ENCODE measurements around the gene PXDC1.

PXDC1 gene, protein sequence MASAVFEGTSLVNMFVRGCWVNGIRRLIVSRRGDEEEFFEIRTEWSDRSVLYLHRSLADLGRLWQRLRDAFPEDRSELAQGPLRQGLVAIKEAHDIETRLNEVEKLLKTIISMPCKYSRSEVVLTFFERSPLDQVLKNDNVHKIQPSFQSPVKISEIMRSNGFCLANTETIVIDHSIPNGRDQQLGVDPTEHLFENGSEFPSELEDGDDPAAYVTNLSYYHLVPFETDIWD

DNA sequence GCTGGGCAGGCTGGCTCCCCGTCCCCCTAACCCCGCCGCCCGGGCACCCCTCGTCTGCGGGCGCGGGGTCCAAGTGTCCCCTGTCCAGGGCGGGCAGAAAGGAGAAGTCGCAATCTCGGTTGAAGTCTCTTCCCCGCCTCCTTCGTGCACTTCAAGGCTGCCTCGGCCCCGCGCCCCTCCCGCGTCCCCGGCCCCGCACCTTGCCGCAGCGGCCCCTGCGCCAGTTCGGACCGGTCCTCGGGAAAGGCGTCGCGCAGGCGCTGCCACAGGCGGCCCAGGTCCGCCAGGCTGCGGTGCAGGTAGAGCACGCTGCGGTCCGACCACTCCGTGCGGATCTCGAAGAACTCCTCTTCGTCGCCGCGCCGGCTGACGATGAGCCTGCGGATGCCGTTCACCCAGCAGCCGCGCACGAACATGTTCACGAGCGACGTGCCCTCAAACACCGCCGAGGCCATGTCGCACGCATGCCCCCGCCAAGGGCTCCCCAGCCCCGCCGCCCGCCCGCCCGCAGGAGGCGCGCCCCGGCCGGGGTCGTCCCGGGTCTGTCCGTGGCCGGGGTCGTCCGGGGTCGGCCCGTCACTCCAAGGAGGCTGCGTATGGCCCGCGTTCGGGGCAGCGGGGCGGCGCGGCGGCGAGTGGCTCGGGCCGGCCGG lies at the start of gene PXDC1:
Gene PXDC1 (minus strand): TSS at position 637 of the 653 bp plus-strand sequence. CDS start 182 bp downstream, at position 455.
- no peak for DNase-seq (ENCODE audit: low read depth, low spot score)

GRCh38 chr6:3800850-3801591 lies 49.5 kb upstream of the PXDC1 start:
- peak; percentile 43 for DNase-seq (ENCODE audit: low read depth, low spot score)

DNA sequence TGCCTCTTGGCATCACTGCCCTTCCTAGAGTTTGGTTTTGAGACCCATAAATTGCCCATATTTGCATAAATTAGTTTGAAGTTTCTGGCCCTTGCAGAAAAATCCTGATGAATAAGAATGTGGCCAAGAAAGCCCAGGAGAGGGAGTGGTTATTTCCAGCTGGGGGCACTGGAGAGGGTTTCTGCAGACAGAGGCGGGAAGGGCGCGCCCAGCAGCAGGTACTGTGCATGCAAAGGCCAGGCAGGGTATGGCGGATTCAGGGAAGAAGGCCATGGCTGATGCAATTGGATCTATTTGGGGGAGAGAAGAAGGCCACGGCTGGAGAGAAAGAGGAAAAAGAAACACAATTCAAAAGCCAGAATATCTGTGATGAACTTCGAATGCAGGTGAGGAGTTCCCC lies 48.2 kb upstream of the PXDC1 start:
- no peak for DNase-seq (ENCODE audit: low read depth, low spot score)

GRCh38 chr6:3798055-3798919 lies 46.8 kb upstream of the PXDC1 start:
- no peak for DNase-seq (ENCODE audit: low read depth, low spot score)

GRCh38 chr6:3797231-3798054 lies 45.9 kb upstream of the PXDC1 start:
- no peak for DNase-seq (ENCODE audit: low read depth, low spot score)

DNA sequence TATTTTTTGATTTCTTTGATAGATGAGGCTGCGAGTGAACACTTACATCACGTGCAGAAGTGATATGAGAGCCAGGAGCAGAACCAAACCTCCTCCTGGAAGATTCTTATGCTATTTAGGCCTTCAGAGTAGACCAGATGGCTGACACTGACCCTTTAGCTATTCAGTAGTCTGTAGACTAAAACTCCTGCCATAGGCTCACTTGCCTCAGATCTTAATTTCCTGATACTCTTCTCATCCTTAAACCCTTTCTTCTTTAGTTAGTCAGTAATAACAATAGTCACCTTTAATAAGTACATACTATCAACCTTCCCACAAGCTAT lies 45.2 kb upstream of the PXDC1 start:
- no peak for DNase-seq (ENCODE audit: low read depth, low spot score)

DNA sequence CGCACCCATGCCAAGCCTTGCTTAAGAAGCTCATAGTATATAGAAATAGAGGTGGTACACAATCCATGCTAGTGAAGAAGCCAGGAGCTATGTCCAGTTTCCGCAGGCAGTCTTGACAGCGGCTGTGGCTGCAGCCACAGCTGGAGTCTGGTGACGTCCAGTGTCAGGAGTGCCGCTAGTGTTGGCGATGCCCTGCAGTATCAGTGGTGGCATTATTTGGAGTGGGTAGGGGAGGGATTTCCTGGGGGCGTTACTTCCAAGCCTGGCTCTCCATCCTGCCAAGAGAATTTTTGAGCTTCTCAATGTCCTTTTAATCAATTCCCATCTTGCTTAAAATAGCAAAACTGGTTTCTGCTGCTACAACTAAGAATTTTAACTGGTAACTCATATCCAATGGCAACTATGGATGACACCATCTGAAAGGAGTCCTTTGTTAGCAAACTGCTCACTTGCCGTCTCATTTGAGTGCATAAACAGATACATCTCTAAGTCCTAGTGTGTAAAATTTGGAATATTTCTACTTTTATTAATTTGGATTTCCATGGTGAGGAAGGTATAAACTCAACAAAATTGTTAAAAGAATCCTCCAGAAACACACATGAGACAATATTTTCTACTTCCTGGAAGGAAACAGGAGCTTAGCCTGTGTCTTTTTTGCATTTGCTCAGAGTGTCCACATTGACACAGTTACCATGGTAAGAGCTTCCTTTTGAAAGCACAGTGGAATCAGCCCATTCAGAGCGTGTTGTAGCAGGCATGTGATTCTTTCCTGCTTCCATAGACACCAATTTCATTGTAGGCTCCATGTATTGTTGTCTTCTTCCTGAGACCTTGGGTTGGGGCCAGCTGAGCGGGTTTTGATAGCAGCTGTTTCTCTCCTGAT lies 44.6 kb upstream of the PXDC1 start:
- no peak for DNase-seq (ENCODE audit: low read depth, low spot score)

DNA sequence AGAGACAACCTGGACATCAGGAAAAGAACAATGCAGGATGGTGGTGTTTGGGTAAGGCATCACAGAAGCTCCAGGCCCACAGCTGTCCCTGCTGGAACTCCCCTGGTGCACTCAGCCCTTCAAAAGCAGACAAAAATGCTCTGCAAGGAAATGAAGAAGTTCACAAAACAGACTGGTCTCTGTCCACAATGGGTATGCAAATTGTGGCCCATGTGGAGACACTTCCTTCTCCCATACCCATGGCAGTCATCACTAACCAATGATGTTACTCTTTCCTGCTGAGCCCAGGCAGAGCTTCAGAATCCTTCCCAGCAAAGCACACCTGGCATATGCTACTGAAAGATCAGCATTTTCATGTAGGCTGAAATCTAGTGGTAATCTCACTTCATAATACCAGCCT lies 42.6 kb upstream of the PXDC1 start:
- no peak for DNase-seq (ENCODE audit: low read depth, low spot score)

GRCh38 chr6:3793545-3793944 lies 42.0 kb upstream of the PXDC1 start:
- no peak for DNase-seq (ENCODE audit: low read depth, low spot score)

DNA sequence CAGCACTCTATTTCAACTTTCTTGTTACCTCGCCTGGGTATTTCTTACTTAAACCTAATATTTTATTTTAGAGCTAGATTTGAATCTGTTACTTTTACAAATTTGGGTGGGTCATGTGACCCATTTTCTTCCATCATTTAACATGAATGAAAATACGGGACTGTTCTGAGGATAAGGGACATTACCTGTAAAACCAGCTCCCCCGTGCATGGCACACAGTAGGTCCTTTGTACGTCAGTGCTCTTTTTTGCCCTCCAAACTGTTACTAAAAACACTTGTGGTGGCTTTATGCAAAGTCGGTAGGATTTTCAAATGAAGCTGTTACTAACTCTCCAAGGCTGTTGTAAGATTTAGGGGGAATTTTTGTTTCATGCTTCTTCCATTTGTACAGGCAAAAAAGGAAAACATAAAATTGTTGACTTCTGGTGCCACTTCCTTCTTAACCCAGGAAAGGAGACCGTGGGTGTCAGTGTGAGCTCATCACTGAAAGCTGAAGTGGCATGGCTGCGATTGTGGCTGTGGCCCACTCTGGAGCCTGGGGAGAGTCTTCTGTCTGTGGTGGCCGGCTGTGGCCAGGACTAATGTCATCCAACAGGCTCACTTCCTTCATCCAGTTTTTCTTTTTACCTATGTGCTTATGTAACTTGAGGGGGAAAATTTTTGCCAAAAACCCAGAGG lies 40.2 kb upstream of the PXDC1 start:
- no peak for DNase-seq (ENCODE audit: low read depth, low spot score)

DNA sequence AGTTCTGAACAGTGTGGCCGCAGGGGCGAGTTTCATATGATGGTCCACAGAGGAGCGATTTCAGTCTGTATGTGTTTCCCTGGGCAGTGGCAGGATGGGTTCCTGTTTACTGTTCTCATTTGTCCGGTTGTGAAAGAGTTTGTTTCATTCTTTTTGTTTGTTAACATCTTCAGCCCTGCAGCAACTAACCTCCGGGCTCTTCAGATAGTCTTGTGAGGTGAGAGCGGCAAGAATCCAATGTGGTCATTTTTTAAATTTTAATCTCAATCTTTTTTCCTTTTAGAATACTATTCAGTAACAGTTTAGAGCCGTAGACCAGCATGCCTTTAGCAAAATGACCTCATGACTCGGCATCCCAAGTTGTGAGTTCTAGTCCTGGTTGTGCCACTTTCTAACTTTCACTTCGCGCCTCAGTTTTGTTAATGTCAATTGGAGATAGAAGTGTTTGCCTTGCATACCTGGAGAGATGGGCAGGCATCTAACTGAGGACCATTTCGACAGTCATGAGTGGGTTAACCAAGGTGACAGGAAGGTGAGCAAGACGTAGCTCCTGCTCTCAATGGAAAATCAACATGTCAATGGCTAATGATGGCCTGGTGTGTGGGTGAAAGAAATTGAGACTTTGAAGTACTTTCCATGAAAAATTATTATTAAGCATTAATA lies 38.5 kb upstream of the PXDC1 start:
- DNase-seq (ENCODE audit: low read depth, low spot score), result no peak

DNA sequence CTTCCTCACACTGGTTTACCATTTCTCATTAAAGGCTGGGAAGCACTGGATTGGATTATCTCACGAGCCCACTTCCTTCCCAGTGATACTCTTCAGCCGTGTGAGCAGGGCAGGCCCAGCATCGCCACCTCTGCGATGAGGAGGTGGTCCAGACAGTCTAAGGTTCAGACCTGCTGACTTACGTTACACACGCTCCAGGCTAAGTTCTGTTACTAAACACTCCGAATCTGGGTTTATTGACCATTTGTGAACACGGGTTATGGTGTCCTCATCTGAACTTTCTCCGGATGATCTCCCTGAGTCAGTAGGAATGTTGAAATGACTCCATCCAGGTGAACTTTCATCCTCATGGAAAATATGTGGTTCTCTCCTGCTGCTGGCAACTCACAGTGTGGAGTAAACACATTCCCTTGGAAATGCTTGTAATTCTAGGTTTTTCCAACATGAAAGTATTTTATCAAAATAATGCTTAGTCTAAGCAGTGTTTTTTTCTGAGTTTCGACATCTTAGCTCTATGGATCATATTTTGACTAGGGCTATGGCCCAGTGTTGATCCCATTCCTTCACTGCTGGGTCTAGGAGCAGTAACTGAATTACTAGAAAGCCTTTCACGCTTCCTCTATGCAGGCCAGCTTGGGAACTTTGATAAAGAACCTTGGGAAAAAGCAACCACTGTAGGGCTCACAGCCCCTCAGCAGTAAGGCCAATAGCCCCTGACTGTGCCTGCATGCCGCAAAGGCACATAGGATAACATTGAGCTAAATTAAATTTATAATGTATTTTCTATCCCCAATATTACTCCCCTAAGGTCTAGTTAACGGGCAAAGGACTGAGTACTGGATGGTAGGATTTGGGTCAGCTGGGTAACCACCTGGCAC lies 37.7 kb upstream of the PXDC1 start:
- no peak for DNase-seq (ENCODE audit: low read depth, low spot score)

GRCh38 chr6:3788408-3789017 lies 37.0 kb upstream of the PXDC1 start:
- DNase-seq (ENCODE audit: low read depth, low spot score), result no peak

DNA sequence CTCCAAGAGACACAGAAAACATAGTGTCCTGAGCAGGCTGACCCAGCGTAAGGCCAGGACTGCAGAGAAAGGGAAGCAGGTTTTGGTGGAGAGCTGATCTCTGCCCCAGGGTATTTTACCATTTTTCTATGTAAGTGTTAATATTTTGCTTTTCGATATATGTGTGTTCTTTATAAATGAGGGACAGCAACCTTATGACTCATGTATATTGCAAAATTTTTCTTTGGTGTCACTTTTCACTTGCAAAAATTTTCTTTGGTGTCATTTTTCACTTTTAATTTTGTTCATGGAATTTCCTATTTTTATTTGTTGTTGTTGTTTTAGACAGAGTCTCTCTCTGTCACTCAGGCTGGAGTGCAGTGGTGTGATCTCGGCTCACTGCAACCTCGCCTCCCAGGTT lies 34.6 kb upstream of the PXDC1 start:
- DNase-seq (ENCODE audit: low read depth, low spot score), result no peak

DNA sequence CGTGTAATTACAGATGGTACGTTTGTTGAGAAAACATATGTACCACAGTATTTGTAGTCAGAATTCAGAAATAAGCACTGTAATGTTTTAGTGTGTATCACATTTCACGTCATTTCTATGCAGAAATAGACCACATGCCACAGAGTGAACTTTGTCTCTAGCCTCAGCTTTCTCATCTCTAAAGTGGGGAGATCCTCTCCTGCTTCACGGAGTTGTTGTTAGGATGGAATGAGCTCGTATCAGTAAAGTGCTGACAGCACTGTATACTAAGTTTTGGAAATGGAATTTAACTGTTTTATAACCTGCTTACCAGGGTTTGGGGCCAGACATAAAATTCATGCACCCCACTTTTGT lies 34.2 kb upstream of the PXDC1 start:
- no peak for DNase-seq (ENCODE audit: low read depth, low spot score)

GRCh38 chr6:3784885-3785744 lies 33.6 kb upstream of the PXDC1 start:
- no peak for DNase-seq (ENCODE audit: low read depth, low spot score)

DNA sequence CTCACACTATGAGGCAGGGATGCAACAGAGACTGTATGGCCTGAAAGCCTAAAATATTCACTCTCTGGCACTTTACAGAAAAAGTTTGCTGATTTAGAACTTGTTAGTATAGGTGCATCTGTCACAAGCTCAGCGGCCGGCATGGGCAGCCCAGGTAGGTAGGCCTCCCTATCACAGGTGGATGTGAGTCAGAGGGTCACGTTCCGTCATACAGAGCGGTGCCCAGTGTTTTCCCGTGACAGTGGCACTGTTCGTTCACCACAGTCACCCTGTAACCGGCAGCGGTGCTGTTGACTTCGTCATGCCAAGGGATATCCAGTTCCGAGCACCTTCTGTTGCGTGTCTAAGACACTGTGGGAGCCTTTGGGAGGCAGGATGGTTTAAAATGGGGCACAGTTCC lies 32.9 kb upstream of the PXDC1 start:
- DNase-seq (ENCODE audit: low read depth, low spot score), result no peak
